D721Med (cell line): ENCODE data around the gene SURF4.

Experiments used
- DNase-seq: peaks from one replicate; pipeline ENCODE4 v3.0.0; 2011; ENCODE audit warnings: low spot score; ENCODE audit not compliant: insufficient read length
- FAIRE-seq: peaks from 2 replicates; lab custom pipeline; 2011; peaks lifted over from hg19 to GRCh38; lab: Jason Lieb, UNC
- CTCF ChIP-seq: IDR thresholded peaks from 2 replicates; pipeline ENCODE4 v1.5.1; 2012; ENCODE audit warnings: mild to moderate bottlenecking, control low read depth; ENCODE audit not compliant: insufficient read depth; ENCODE audit errors: missing control alignments

The SURF4 gene

GRCh38 chr9:133387680-133388079 is 11.8 kb upstream of the SURF4 start:
- no peak for DNase-seq
- no peak for TF ChIP-seq CTCF
- FAIRE-seq: no peak

GRCh38 chr9:133386338-133386737 is 10.5 kb upstream of the SURF4 start:
- DNase-seq (no peak), FAIRE-seq (no peak)
- TF ChIP-seq CTCF: no peak

GRCh38 chr9:133385452-133385851 is 9.6 kb upstream of the SURF4 start:
- TF ChIP-seq CTCF: no peak
- FAIRE-seq (no peak), DNase-seq (no peak)

- DNase-seq (no peak), FAIRE-seq (no peak)
- TF ChIP-seq CTCF: no peak
These were observed 9.0 kb upstream of the SURF4 start for GRCh38 chr9:133384736-133385321.

- TF ChIP-seq CTCF: no peak
- DNase-seq (no peak), FAIRE-seq (no peak)
These were observed 7.6 kb upstream of the SURF4 start for GRCh38 chr9:133383438-133383837.

- FAIRE-seq (no peak), DNase-seq (no peak)
- no peak for TF ChIP-seq CTCF
These were observed 6.8 kb upstream of the SURF4 start for GRCh38 chr9:133382507-133383141.

- no peak for FAIRE-seq
- DNase-seq: no peak
- TF ChIP-seq CTCF: no peak
These were observed 4.9 kb upstream of the SURF4 start for GRCh38 chr9:133380734-133381133.
